ENCODE measurements around the gene ANKDD1A.

Gene ANKDD1A

GRCh38 chr15:64926661-64927060 lies 15.0 kb downstream of the ANKDD1A start:
- no peak for DNase-seq

DNA sequence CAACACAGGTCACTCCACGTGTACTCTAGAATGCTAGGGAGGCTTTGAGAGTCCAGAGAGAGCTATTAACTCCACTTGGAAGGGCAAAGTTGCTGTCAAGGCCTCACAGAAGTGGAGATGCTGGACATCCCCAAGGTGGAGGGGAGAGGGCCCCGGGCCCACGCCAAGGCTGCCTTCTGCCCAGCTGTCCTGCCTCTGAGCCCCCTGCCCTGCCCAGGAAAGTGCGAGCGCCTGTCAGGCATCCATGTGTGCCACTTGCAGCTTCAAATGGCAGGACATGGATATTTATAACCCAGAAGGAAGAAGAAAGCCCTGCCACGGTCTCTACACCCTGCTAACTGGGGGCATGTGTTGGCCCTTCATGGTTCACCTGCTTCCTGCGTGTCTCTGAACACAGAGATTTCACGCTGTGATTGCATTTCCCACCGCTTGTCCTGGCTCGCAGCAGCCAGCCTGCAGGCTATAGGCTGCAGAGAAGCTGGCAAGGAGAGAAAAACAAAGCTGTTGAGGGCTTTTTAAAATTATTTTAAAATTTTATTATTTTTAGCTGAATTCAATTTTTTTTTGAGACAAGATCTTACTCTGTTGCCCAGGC lies 17.0 kb downstream of the ANKDD1A start:
- no peak for DNase-seq

DNA sequence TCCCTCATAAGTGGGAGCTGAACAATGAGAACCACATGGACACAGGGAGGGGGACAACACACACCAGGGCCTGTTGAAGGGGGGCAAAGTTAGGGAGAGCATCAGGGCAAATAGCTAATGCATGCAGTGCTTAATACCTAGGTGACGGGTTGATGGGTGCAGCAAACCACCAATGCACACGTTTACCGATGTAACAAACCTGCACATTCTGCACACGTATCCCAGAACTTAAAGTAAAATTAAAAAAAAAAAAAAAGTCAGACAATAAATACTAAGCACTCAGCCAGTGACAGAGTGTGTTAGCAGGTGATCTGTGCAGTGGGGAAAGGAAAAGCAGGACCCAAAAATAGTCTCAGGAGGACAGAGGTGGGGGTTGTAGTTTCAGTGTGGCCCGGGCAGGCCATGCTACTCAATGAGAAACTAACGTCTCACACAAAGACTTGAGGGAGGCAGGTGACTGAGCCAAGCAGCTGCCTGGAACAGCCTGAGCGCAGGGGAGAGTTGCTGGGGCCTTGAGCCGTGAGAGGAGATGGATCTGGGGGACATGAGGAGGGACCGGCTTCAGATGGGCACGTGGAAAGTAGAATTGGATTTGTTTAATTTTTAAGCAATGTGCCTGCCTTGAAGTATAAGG lies 18.4 kb downstream of the ANKDD1A start:
- DNase-seq, result no peak

- no peak for DNase-seq
Observed at GRCh38 chr15:64930778-64931371, 19.2 kb downstream of the ANKDD1A start.

DNA sequence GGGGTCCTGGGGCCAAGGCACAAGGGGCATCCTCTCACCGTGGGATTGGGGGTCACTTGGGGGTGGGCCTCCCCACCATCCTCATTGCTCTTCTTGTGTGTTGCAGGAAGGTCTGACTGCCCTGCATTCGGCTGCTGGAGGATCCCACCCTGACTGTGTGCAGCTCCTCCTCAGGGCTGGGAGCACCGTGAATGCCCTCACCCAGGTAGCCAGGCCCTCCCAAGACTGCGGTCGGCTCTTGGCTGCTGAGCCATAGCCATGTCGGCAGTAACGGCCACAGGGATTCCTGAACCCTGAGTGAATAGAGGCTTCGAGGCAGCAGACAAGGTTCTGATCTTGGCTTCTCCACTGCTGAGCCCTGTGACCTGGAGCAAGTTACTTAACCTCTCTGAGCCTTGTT lies 19.7 kb downstream of the ANKDD1A start:
- no peak for DNase-seq

DNA sequence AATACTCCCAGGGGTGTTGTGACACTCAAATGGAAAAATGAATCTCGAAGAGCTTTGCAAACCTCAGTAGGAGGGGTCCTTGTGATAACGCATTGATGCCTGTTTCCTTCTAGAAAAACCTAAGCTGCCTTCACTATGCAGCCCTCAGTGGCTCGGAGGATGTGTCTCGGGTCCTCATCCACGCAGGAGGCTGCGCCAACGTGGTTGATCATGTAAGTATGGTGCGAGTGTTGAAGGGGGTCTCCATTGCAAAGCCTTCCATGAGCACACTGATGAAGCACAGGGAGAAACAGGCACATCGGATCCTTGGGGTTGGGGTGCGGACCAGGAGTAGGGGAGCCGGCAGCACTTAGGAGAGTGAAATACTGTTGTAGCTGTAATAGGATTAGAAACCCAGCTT lies 22.3 kb downstream of the ANKDD1A start:
- DNase-seq, result no peak

GRCh38 chr15:64938192-64938591 lies 26.5 kb downstream of the ANKDD1A start:
- DNase-seq, result no peak

- no peak for DNase-seq
Observed at GRCh38 chr15:64942356-64942755, 30.7 kb downstream of the ANKDD1A start.

DNA sequence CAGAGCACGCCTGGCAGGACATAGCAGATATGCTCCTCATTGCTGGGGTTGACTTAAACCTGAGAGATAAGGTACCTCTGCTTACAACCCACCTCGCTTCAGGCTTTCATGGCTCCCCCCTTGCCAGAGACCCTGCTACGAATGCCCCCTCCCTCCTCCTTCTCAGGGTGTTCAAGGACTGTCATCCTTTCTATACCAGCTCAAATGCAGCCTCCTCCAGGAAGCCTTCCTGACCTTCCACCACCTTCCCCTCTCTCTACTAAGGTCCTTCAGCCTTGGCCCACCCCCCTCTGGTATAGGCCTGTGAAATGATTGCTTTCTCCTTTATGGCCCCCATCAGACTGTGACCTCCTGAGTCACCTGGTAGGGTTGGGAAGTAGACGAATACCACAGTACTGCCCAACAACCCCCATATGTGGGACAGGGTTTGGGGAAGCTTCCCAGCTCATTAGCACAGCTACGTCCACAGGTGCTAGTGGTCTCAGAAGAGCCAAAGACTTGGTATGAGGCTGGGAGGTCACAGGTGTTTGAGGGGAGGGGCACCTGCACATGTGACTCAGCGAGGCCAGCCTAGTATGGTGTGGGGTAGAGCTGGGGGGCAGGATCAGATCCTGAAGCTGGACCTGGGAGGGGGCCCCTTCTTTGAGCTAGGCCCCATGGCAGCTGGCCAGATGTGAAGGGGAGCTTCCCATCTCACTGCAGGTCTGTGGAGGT lies 32.0 kb downstream of the ANKDD1A start:
- no peak for DNase-seq

GRCh38 chr15:64944961-64945360 lies 33.3 kb downstream of the ANKDD1A start:
- DNase-seq, result no peak

DNA sequence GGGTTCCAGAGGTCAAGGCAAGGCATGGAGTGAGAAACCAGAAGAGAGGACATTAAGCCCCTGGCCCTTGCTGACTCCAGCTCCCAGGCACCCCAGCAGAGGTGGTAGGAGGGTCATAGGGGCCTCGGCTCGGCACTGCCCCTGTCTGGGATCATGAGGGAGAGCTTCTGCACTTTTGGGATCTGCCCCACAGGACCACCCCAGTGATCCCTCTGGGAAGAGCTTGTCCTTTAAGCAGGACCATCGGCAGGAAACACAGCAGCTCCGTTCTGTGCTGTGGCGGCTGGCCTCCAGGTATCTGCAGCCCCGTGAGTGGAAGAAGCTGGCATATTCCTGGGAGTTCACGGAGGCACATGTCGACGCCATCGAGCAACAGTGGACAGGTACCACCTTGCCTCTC lies 35.5 kb downstream of the ANKDD1A start:
- no peak for DNase-seq

DNA sequence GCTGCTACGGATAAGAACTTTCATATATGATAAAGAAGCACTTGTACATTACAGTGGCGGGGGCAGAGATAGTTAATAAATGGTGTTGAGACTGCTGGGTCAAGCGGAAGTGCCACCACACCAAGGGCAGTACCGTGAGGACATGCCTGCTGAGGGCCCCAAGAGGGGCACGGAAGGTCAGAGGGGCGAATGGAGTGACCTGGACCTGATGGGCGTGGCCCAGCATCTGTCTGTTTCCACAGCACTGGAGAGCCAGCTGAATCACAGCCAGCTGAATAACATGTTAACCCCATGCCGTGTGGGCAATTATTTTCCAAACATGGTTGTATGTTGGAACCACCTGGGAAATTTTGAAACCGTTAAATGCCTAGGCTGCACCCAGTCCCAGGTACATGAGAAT lies 37.2 kb downstream of the ANKDD1A start:
- no peak for DNase-seq

GRCh38 chr15:64949383-64950186 lies 37.9 kb downstream of the ANKDD1A start:
- DNase-seq, result no peak

DNA sequence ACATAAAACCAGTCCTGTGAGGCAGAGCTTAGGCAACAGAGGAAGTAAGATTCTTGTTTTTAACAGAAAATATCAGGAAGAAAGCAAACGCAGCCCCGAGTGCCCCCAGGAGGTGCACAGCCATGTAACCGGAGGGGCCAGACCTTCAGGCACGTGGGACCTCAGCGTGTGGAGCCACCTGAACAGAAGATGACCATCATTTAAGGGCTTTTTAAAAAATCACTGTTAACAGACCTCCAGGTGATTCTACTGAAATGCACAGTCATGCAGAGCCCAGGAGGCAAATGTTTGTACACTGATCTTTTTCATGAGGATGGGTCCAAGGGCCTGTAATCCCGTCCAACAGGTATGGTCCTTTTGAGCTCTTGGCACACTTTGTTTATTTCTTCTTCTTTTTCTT lies 39.2 kb downstream of the ANKDD1A start:
- DNase-seq, result no peak

GRCh38 chr15:64951777-64952418 lies 40.2 kb downstream of the ANKDD1A start:
- no peak for DNase-seq

DNA sequence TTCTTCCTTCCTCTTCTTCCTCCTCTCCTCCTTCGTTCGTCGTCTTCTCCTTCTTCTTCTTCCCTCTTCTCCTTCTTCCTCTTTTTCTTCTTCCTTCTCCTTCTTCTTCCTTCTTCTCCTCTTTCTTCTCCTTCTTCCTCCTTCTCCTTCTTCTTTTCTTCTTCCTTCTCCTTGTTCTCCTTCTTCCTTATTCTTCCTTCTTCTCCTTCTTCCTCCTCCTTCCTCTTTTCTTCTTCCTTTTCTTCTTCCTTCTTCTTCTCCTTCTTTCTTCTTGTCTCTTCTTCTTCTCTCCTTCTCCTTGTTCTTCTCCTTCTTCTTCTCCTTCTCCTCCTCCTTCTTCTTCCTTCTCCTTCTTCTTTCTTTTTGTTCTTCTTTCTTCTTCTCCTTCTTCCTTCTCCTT lies 42.7 kb downstream of the ANKDD1A start:
- no peak for DNase-seq

GRCh38 chr15:64959128-64959527 lies 47.4 kb downstream of the ANKDD1A start:
- DNase-seq, result no peak

DNA sequence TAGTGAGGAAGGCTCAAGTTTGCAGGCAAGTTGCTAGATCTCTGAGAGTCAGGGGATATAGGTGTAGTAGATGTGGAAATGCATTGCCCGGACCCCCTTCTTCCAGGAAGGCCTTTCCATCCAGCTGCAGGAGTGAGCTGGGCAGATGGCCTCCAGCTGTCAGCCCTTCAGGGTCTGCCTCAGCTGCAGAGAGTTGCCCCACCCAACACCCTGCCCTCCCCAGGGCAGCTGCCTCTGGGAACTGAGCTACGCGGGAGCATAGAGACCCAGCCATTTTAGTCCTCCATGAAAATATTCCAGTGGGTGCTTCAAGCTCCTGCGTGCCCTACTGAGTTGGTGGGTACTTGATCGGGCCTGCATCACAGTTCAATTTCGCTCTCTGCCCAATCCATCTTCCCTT lies 48.5 kb downstream of the ANKDD1A start:
- DNase-seq, result no peak

- DNase-seq, result no peak
Observed at GRCh38 chr15:64961013-64961412, 49.3 kb downstream of the ANKDD1A start.

GRCh38 chr15:64969401-64969800 lies 57.7 kb downstream of the ANKDD1A start:
- no peak for DNase-seq

DNA sequence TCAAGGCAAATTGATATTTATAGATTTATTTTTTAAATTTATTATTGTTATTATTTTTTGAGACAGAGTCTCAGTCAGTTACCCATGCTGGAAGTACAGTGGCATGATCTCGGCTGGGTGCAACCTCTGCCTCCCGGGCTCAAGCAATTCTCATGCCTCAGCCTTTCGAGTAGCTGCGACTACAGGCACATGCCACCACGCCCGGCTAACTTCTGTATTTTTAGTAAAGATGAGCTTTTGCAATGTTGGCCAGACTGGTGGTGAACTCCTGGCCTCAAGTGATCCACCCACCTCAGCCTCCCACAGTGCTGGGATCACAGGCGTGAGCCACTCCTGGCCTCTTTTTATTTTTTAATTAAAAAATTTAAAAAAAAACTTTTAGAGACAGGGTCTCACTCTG lies 59.0 kb downstream of the ANKDD1A start:
- DNase-seq, result no peak

- no peak for DNase-seq
Observed at GRCh38 chr15:64975390-64975789, 63.7 kb downstream of the ANKDD1A start.

DNA sequence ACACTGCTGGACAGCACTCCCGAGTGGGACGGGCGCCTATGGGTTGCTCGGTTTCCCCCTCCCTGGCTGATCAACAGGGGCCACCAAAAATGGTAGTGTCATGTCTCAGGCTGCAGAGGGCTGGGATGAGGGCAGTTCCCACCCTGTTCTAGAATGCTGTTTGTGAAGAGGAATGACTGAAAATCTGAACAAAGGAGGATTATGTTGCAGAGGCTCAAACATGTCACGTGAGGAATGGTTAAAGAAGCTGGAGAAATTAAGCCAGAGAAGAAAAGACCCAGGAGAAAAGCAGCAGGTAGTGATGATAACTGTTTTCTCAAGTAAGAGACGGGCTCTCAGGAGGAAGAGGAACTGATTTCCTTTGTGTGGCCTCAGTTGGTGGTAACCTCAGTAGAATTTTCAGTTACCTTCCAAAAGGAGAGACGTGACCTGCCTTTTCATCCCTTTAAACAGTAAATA lies 67.6 kb downstream of the ANKDD1A start:
- no peak for DNase-seq
